Heart right ventricle (tissue), 16 donors: ENCODE results near the gene KRT86. TPM values are rescaled to one million over a fixed set of nuclear protein-coding genes. Genes with fewer than 3 reads are reported as not detected.
"Not testable (repeated sequence)": the region's sequence is repeated elsewhere in the genome, so short reads cannot be mapped to it uniquely, and the experiment has no call there.

Experiments used
- ATAC-seq, 8 donors: fragments of 200-7000 bp; cut with Tn5 transposase; one replicate each; pipeline ENCODE4 v1.9.1; 2020; ENCODE audit warnings: mild to moderate bottlenecking in 8 of 8, moderate library complexity in 8 of 8, moderate number of reproducible peaks in 1 of 8
- DNase-seq, 2 donors: peaks; one replicate each; pipeline ENCODE4 v3.0.0-alpha.2; 2020
- H3K27ac ChIP-seq, 10 donors: fragments of 200-600 bp; sonication (generic) in 2 of 10; one replicate each; pipeline versions ENCODE4 v1.5.0 to v1.8.0; 2020 to 2022; ENCODE audit warnings: mild to moderate bottlenecking in 3 of 10
- H3K27me3 ChIP-seq, 7 donors: fragments of 200-600 bp; one replicate each; pipeline ENCODE4 v1.8.0; 2021 to 2022; ENCODE audit warnings: mild to moderate bottlenecking in 2 of 7
- H3K36me3 ChIP-seq, 9 donors: fragments of 200-600 bp; sonication (generic) in 1 of 9; one replicate each; pipeline versions ENCODE4 v1.5.0 to v1.8.0; 2020 to 2022; ENCODE audit warnings: mild to moderate bottlenecking in 2 of 9
- H3K4me1 ChIP-seq, 9 donors: fragments of 200-600 bp; sonication (generic) in 1 of 9; one replicate each; pipeline versions ENCODE4 v1.5.0 to v1.8.0; 2020 to 2022; ENCODE audit warnings: mild to moderate bottlenecking in 4 of 9
- H3K4me3 ChIP-seq, 10 donors: fragments of 200-600 bp; sonication (generic) in 2 of 10; one replicate each; pipeline versions ENCODE4 v1.5.0 to v1.8.0; 2020 to 2022; ENCODE audit warnings: mild to moderate bottlenecking in 7 of 10, moderate library complexity in 2 of 10
- H3K9me3 ChIP-seq, 11 donors: fragments of 200-600 bp in 10 of 11; sonication (generic) in 2 of 11; one replicate each; pipeline versions ENCODE4 v1.5.0 to v1.8.0; 2013 to 2022; ENCODE audit warnings: mild to moderate bottlenecking in 2 of 11, control low read depth in 1 of 11, moderate library complexity in 1 of 11
- WGBS, 2 donors: extraction: QIAGEN DNeasy Blood & Tissue Kit; methylation state at CpG; one replicate each; pipeline ENCODE4 v1.1.7; 2013; ENCODE audit warnings: inconsistent platforms in 1 of 2; 5-methylcytosine and 5-hydroxymethylcytosine counted together
- intact Hi-C, 10 donors: fragments of 100-400 bp; cut with DNase I; formaldehyde crosslinking; loops; one replicate each; pipeline versions ENCODE4 v1.11.1 to v1.14.2; 2022
- polyA plus RNA-seq, 2 donors: library from polyadenylated mRNA; stranded (reverse); fragments of 200-250 nt; gene quantifications; one replicate each; pipeline ENCODE4 v1.2.3, GENCODE V29; 2013
- total RNA-seq, 10 donors: library from RNA; stranded (reverse); fragmentation: NEBNext Ultra II Directional in 3 of 10; extraction: Animal tissue kit (Norgen Biotek cat#: 25700) in 3 of 10; gene quantifications; one replicate each; pipeline versions ENCODE4 v1.2.1 to v1.2.4, GENCODE V29; 2021 to 2023
- TF ChIP-seq, protein P1 (sequence below), 9 donors: fragments of 200-600 bp; sonication (generic) in 2 of 9; IDR thresholded peaks; one replicate each; pipeline versions ENCODE4 v1.5.0 to v1.8.0; 2021 to 2022; ENCODE audit warnings: antibody characterized with exemption in 9 of 9, mild to moderate bottlenecking in 5 of 9, moderate library complexity in 1 of 9
- donor health status: Arrhythmogenic right ventricular cardiomyopathy.
- donor health status: ischemic (EF 13 %, LVEDD 7.1; RV severe dilation, severe dysfunction).
- donor health status: healthy with polysubstance abuse.
- donor health status: DM: no; HTN: yes; CAD: no.
- donor health status: DM: no; HTN: no; CAD: no.
- donor health status: ischemic (EF 25% LVEDD 6.9; RV normal size, moderate dysfunction).
- donor health status: ischemic (EF 25% LVEDD 5.7; RV mildly dilated, moderate dysfunction).
- donor health status: healthy.
- donor health status: DM: yes; HTN: yes; CAD: no.
- donor health status: Ischemic cardiomyopathy.
- donor health status: ischemic (EF 35%, LVEDD 5.7; RV mildly dilated, moderate dysfunction).
- donor health status: nonischemic (EF 11% LVEDD 7.7; RV severe dilation, severe dysfunction).
- donor health status: DM: yes; HTN: yes; CAD: no.
- donor health status: PGD.
- donor health status: ischemic (EF 29% LVEDD 5.4; RV normal size, mild dysfunction).
- donor health status: nonischemic (EF 23%, LVEDD 6.1; RV moderate dilation, normal function).

The KRT86 gene
- total and polyA plus RNA-seq, 12 donors = 0.01 to 0.19 TPM; not detected in 10

DNA sequence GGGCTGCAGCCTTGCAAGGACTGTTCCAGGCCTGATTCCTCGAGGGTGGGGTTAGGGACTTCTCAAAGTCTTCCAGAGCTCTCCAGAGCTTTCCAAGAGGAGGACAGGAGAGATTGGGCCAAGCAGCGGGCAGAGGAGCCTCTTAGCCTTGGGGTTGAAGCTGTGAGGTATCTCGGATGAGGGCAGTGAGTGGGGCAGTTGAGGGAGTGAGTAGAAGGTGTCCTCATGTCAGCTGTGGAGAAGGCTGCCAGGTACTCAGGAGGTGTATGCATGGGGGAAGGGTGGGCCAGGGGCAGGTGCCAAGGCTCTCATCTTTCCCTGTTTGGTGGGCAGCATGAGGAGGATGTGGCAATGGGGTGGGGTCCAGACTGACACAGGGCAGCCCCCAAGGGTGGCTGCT lies 39.0 kb downstream of the KRT86 start:
- H3K36me3 ChIP-seq = no peaks in the 10 kb centered on the region
- DNase-seq = no peak
- TF ChIP-seq, protein P1, sequence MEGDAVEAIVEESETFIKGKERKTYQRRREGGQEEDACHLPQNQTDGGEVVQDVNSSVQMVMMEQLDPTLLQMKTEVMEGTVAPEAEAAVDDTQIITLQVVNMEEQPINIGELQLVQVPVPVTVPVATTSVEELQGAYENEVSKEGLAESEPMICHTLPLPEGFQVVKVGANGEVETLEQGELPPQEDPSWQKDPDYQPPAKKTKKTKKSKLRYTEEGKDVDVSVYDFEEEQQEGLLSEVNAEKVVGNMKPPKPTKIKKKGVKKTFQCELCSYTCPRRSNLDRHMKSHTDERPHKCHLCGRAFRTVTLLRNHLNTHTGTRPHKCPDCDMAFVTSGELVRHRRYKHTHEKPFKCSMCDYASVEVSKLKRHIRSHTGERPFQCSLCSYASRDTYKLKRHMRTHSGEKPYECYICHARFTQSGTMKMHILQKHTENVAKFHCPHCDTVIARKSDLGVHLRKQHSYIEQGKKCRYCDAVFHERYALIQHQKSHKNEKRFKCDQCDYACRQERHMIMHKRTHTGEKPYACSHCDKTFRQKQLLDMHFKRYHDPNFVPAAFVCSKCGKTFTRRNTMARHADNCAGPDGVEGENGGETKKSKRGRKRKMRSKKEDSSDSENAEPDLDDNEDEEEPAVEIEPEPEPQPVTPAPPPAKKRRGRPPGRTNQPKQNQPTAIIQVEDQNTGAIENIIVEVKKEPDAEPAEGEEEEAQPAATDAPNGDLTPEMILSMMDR (IDR thresholded peaks at IDR 0.05) = no peak
- 68 to 73% methylated on average over 3 of the region's 3 CpGs for WGBS, 2 donors
- peaks cover 0 to 61% (median 40%) of the 10 kb centered on the region in 7 donors for H3K27me3 ChIP-seq
- ATAC-seq = peak in 1 of 8 donors; percentile 15
- no peaks in the 10 kb centered on the region for H3K9me3 ChIP-seq
- intact Hi-C loops = no loop called here
- peaks cover 0 to 10% (median 3%) of the 10 kb centered on the region in 9 donors for H3K4me1 ChIP-seq
- no peak overlapping the region for H3K4me3 ChIP-seq
- no peak overlapping the region for H3K27ac ChIP-seq

DNA sequence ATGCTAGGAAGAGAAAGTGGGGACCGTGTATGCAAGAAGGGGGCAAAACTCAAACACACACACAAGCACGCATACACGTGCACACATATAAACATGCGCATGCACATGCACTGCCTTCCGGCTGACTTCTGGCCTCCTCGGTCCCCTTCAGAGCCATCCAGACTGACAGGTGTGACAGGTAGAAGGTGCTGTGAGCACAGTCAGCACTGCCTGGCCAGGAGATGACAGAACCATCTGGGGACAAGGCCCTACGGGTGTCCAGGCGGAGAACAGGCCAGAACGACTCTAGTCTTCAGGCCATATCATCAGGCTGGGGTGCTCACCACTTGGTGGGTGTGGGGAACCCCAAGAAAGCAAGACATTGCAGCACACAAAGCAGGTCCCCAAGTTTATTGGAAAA lies 39.5 kb downstream of the KRT86 start:
- Histone ChIP-seq H3K27ac (no peak overlapping the region), H3K27me3 (peaks cover 0 to 61% (median 40%) of the 10 kb centered on the region in 7 donors), H3K9me3 (no peaks in the 10 kb centered on the region), H3K36me3 (no peaks in the 10 kb centered on the region), H3K4me3 (no peak overlapping the region), H3K4me1 (peaks cover 0 to 6% (median 0%) of the 10 kb centered on the region in 9 donors)
- DNase-seq (no peak), ATAC-seq (no peak)
- intact Hi-C loops = no loop called here
- WGBS, 2 donors = 78 to 88% methylated on average over 9 of the region's 9 CpGs
- TF ChIP-seq, protein P1 (IDR thresholded peaks at IDR 0.05) = no peak

DNA sequence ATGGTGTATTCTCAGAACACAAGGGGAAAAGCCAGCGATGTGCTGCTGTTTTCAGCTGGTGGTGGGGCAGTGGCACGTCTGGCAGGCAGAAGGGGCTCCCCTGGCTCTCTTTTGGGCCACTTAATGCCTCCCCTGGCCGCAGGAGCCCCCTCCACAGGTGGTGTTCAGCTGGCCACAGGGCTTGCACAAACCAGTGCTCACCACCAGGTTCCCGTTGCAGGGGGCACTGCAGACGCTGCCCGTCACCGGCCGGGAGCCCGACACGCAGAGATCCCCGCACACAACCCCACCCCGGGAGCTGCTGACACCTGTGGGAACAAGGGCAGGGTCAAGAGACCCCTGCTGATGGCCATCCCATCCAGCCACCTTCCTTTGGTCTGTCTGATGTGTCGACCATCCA lies 40.1 kb downstream of the KRT86 start:
- Histone ChIP-seq H3K4me1 (peaks cover 0 to 5% (median 0%) of the 10 kb centered on the region in 9 donors), H3K4me3 (no peak overlapping the region), H3K27me3 (peaks cover 0 to 61% (median 40%) of the 10 kb centered on the region in 7 donors), H3K36me3 (no peaks in the 10 kb centered on the region), H3K27ac (no peak overlapping the region), H3K9me3 (no peaks in the 10 kb centered on the region)
- 76 to 82% methylated on average over 13 of the region's 13 CpGs for WGBS, 2 donors
- no peak for DNase-seq
- TF ChIP-seq, protein P1 (IDR thresholded peaks at IDR 0.05) = no peak
- ATAC-seq = no peak
- intact Hi-C loops = no loop called here

DNA sequence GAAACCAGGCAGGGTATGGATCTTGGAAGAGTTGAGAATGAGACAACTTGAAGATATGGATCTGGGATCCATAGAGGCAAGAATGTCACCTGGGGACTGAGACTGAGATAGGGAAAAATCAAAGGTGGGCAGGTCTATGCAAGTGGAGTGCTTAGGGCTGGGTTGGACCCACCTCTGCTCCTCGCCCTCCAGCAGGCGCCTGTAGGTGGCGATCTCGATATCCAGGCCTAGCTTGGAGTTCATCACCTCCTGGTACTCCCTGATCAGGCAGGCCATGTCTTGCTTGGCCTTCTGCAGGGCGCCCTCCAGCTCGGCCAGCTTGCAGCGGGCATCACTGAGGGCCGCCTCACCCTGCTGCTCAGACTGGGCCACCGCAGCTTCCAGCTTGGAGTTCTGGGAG lies 41.3 kb downstream of the KRT86 start:
- H3K36me3 ChIP-seq, H3K27ac ChIP-seq, H3K4me3 ChIP-seq, ATAC-seq, intact Hi-C loops, DNase-seq, H3K9me3 ChIP-seq, H3K4me1 ChIP-seq: not testable (repeated sequence)
- TF ChIP-seq, protein P1 (IDR thresholded peaks at IDR 0.05) = peak in 4 of 9 donors; percentile 11 to 39 (median 22)
- H3K27me3 ChIP-seq = peaks cover 9 to 64% (median 40%) of the 10 kb centered on the region in 7 donors
- WGBS, 2 donors = 46 to 63% methylated on average over 9 of the region's 9 CpGs
